IgD-negative memory B cell (primary cell): Measurements from ENCODE around the gene MTIF3. TPM values are rescaled to one million over a fixed set of nuclear protein-coding genes. Genes with fewer than 3 reads are reported as not detected.

Experiments
- H3K27ac Mint-ChIP-seq, 3 donors: one replicate each; pipeline ENCODE4 v1.8.0; 2020 to 2022; ENCODE audit warnings: mild to moderate bottlenecking in 3 of 3, mixed read lengths in 3 of 3, moderate library complexity in 1 of 3
- H3K27me3 Mint-ChIP-seq: one replicate; pipeline ENCODE4 v1.8.0; 2021; ENCODE audit warnings: mixed read lengths
- H3K36me3 Mint-ChIP-seq: one replicate; pipeline ENCODE4 v1.8.0; 2020; ENCODE audit warnings: mild to moderate bottlenecking, mixed read lengths
- H3K4me1 Mint-ChIP-seq, 3 donors: one replicate each; pipeline ENCODE4 v1.8.0; 2020 to 2022; ENCODE audit warnings: mixed read lengths in 3 of 3, mild to moderate bottlenecking in 1 of 3
- H3K4me3 Mint-ChIP-seq, 4 donors: one replicate each; pipeline ENCODE4 v1.8.0; 2020 to 2022; ENCODE audit warnings: mild to moderate bottlenecking in 4 of 4, mixed read lengths in 4 of 4, moderate library complexity in 3 of 4
- H3K9me3 Mint-ChIP-seq, 3 donors: one replicate each; pipeline ENCODE4 v1.8.0; 2020 to 2021; ENCODE audit warnings: mixed read lengths in 3 of 3, mild to moderate bottlenecking in 1 of 3
- polyA plus RNA-seq: library from polyadenylated mRNA; unstranded; fragments of 300-500 nt; fragmentation: Illumina TruSeq; gene quantifications from one replicate; pipeline ENCODE4 v1.2.3, GENCODE V29; 2021

The MTIF3 gene, protein sequence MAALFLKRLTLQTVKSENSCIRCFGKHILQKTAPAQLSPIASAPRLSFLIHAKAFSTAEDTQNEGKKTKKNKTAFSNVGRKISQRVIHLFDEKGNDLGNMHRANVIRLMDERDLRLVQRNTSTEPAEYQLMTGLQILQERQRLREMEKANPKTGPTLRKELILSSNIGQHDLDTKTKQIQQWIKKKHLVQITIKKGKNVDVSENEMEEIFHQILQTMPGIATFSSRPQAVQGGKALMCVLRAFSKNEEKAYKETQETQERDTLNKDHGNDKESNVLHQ
- 110 TPM for polyA plus RNA-seq

DNA sequence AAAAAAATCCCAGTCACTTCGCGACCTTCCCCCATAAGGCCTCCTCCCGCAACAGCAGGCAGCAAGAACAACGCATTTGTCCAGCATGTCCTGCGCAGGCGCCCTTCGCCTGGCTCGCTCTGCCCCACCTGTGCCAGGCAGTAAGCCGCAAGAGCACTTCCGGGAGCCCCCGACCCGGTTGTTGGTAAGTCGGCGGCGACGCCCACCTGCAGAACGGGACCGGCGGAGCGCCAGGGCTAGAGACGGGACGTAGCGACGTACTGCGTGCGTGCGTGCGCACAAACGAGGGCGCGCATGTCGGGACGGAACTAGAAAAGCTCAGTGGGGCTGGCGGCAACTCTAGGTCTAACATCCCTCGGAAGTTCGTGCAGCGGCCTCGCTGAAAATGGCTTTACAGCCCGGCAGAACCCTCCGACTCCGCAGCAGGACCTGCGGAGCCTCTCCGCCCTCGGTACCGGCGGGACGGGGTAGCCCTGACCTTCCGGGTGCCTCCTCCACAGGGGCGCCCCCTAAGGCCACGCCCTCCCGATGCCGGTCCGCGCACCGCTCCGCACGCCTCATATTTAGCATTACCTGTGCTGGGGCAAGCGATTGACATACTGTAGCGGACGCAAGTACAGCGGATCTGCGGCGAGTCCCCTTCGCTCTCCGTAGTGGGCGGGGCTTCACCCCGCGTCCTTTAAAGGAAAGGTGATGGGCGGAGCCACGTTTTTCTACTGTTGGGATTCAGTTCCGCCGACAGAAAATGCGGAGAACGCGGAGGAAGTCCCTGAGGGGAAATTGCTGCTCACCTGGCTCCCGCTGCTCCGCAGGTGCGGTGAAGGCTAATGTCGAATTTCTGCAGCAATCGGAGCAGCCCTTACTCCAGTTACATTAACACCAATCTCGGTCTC lies at the start of gene MTIF3:
Gene MTIF3, minus strand, starts transcription at position 629 of the 893 bp plus-strand sequence. CDS start 10,116 bp downstream, outside the sequence.
- Mint-ChIP-seq H3K27me3 (no peaks in the 10 kb centered on the region), H3K9me3 (no peaks in the 10 kb centered on the region), H3K36me3 (peaks cover 10% of the 10 kb centered on the region), H3K4me3 (peak within 1 kb of the TSS; percentile 92 to 97 (median 96)), H3K4me1 (peaks cover 45% of the 10 kb centered on the region in 3 donors), H3K27ac (peak within 1 kb of the TSS; percentile 93 to 98 (median 98))

DNA sequence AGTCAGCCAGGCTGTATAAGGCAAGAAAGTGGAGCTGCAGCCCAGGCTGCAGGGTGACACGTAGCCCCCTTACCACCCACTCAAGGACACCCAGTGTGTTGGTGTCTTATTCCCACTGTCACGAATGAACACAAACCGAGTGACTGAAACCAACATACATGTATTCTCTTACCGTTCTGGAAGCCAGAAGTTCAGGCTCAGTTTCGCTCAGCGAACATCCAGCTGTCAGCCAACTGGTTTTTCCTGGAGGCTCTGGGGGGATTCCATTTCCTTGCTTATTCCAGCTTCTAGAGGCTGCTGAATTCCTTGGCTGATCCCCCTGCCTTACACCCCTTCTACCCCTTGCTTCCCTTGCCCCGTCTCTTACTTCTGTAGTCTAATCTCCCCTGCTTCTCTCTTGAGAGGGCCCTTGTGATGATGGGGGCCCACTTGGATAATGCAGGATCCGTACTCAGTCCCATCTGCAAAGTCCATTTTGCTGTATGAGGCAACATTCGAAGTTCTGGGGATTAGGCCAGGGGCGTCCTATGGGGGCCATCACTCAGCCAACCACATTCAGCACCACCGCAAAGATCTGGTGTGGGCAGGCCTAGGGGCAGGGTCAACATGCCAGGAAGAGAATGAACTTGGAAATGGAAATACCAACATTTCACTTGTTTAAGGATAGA lies 47.3 kb upstream of the MTIF3 start:
- no peak overlapping the region for H3K4me3 Mint-ChIP-seq
- peaks cover 4% of the 10 kb centered on the region for H3K27me3 Mint-ChIP-seq
- no peaks in the 10 kb centered on the region for H3K9me3 Mint-ChIP-seq
- peaks cover 5% of the 10 kb centered on the region for H3K36me3 Mint-ChIP-seq
- H3K27ac Mint-ChIP-seq: no peak overlapping the region
- peaks cover 0 to 2% (median 1%) of the 10 kb centered on the region in 3 donors for H3K4me1 Mint-ChIP-seq

DNA sequence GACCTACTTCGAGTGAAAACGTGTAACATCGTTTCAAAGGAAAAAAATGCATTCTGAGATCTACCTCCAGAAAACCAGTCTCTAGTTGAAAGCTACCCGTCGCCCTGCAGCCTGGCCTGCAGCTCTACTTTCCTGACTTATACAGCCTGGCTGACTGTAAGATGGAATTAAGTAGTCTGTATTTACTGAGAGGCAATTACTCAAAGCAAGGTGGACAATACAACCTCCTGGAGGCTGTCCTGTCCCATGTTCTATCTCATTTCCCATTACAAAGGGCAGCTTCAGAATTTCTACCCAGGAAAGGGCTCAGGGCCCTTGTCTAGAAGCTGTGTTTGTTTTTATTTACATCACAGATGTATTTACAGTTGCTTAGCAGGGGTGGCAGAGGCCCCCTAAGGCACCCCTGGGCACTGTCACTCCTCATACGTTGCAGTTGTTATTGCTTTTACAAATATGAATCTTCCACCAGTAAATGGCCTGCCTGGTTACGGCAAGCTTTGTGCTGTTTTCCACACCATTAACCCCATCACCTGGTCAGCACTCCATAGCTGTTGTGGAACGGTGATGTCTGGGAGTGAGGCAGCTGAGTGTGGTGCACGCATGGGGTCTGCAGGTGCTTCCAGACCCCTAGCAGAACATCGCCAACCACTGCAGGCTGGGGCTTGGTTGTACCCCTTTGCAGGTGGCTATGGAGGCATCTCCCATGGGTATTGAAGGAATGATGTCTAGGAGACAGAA lies 46.3 kb upstream of the MTIF3 start:
- H3K4me1 Mint-ChIP-seq: peaks cover 0 to 2% (median 0%) of the 10 kb centered on the region in 3 donors
- peaks cover 4% of the 10 kb centered on the region for H3K27me3 Mint-ChIP-seq
- no peak overlapping the region for H3K4me3 Mint-ChIP-seq
- H3K9me3 Mint-ChIP-seq: no peaks in the 10 kb centered on the region
- peaks cover 5% of the 10 kb centered on the region for H3K36me3 Mint-ChIP-seq
- no peak overlapping the region for H3K27ac Mint-ChIP-seq

DNA sequence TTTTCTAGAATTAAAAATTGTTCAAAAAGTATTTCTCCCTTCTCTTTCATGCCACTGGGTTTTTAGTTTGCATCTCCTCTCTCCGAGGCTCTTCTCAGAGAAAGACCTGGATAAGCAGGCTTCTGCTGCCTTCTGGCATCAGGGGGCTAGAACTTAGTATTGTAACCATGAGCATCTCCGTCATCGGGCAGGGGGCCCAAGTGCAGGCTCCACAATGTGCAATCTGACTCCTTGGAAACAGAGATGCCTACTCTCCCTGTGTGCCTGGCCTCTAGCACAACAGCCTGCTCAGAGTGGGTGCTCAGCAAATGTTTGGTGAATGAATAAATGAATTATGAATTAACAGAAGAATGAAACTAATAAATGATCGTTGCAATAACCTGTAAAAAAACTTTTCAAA lies 45.6 kb upstream of the MTIF3 start:
- H3K4me1 Mint-ChIP-seq: peaks cover 0 to 2% (median 0%) of the 10 kb centered on the region in 3 donors
- H3K27ac Mint-ChIP-seq: no peak overlapping the region
- H3K36me3 Mint-ChIP-seq: peaks cover 5% of the 10 kb centered on the region
- H3K4me3 Mint-ChIP-seq: no peak overlapping the region
- no peaks in the 10 kb centered on the region for H3K9me3 Mint-ChIP-seq
- peaks cover 4% of the 10 kb centered on the region for H3K27me3 Mint-ChIP-seq

DNA sequence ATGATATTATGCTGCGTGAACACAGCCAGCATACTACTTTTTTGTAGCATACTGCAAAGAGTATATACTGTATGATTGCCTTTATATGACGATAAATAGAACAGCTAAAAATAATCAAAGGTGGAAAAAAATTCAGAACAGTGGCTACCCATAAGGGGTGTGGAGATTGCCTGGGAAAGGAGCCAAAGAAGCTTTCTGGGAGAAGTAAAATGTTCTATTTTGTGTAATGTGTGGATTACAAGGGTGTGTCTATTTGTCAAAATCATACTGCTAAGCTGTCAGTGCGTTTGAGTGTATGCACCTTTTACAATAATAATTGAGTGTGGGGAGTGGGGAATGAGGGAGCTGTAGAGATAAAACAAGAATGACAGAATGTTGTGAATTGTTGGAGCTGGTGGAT lies 45.2 kb upstream of the MTIF3 start:
- no peaks in the 10 kb centered on the region for H3K9me3 Mint-ChIP-seq
- no peak overlapping the region for H3K4me3 Mint-ChIP-seq
- peaks cover 0 to 2% (median 0%) of the 10 kb centered on the region in 3 donors for H3K4me1 Mint-ChIP-seq
- no peak overlapping the region for H3K27ac Mint-ChIP-seq
- peaks cover 5% of the 10 kb centered on the region for H3K36me3 Mint-ChIP-seq
- peaks cover 1% of the 10 kb centered on the region for H3K27me3 Mint-ChIP-seq

DNA sequence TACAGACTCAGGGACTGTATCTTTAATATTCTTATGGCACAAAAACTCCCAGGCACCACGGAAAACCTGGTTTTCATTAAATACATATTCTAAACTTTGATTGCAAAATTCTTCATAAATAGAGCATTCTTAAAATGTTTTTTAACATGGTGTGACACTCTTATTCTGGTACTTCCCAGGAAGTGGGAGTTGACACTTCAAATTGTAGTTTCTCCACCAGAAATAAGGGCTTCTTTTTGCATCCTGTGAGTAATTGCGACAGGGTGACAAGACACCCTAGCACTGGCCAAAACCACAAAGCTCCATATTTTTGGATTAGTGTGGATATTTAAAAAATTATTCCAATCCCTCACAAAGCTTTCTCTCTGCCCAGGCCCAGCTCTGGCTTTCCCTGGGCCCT lies 43.6 kb upstream of the MTIF3 start:
- Mint-ChIP-seq H3K4me3 (no peak overlapping the region), H3K27me3 (peaks cover 1% of the 10 kb centered on the region), H3K4me1 (peaks cover 0 to 2% (median 0%) of the 10 kb centered on the region in 3 donors), H3K36me3 (peaks cover 5% of the 10 kb centered on the region), H3K9me3 (no peaks in the 10 kb centered on the region), H3K27ac (no peak overlapping the region)

DNA sequence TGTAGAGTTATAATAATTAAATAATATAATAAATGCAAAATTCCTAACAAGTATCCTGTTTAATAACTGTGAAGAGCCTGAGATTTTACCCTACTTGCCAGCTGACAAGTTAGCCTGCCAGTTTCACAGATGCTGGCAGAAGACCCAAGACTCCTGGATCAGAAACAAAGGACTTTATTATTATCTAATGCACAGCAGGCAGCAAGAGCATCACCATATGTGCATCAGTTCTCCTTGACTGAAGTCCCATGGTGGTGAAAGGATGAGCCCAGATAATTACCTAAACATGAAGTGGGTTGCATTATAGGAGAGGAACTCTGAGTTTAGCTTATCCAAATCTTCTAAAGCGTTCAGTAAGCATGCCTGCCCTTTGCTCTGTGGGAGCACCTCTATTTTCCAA lies 39.1 kb upstream of the MTIF3 start:
- Mint-ChIP-seq H3K27ac (no peak overlapping the region), H3K36me3 (peaks cover 2% of the 10 kb centered on the region), H3K4me1 (no peaks in the 10 kb centered on the region), H3K4me3 (no peak overlapping the region), H3K27me3 (no peaks in the 10 kb centered on the region), H3K9me3 (no peaks in the 10 kb centered on the region)

DNA sequence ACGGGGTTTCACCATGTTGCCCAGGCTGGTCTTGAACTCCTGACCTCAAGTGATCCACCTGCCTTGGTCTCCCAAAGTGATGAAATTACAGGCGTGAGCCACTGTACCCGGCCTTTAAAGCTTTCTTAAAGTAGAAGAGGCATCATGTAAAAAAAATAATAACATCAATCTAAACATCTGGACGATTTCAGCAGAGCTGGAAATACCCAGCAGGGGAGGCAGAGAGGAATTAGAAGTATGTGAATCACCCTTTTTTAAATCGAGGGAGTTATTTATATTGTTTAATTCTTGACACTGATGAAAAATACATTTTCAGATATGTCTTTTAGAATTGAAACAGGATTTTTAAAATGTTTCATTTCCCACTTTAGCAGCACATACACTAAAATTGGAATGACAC lies 37.4 kb upstream of the MTIF3 start:
- Mint-ChIP-seq H3K4me3 (no peak overlapping the region), H3K36me3 (peaks cover 2% of the 10 kb centered on the region), H3K9me3 (peaks cover 0 to 2% (median 2%) of the 10 kb centered on the region in 3 donors), H3K4me1 (peaks cover 5 to 6% (median 6%) of the 10 kb centered on the region in 3 donors), H3K27ac (no peak overlapping the region), H3K27me3 (no peaks in the 10 kb centered on the region)

DNA sequence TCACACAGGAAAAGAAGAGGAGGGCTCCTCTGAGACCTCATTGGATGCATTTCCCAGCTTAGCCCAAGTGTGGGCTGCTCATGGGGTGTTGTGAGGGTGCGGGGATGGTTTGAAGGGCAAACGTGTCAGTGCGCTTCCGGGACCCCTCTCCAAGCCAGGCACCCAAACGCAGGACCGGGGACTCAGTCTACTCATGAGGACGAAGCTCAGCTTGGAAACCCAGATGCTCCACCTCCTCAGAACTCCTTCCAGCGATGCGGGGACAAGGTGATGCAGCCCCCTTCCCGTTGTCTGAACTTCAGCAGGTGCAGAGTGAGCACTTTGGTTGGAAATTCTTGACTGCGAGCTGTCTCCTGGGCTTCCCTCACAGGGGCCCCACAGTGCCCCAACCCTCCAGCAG lies 33.1 kb upstream of the MTIF3 start:
- Mint-ChIP-seq H3K4me3 (peak overlapping the region; percentile 39 to 85 (median 68)), H3K4me1 (peaks cover 20 to 29% (median 21%) of the 10 kb centered on the region in 3 donors), H3K27ac (peak overlapping the region in 2 of 3 donors; percentile 8 to 59), H3K27me3 (no peaks in the 10 kb centered on the region), H3K36me3 (peaks cover 2% of the 10 kb centered on the region), H3K9me3 (peaks cover 0 to 6% (median 6%) of the 10 kb centered on the region in 3 donors)

DNA sequence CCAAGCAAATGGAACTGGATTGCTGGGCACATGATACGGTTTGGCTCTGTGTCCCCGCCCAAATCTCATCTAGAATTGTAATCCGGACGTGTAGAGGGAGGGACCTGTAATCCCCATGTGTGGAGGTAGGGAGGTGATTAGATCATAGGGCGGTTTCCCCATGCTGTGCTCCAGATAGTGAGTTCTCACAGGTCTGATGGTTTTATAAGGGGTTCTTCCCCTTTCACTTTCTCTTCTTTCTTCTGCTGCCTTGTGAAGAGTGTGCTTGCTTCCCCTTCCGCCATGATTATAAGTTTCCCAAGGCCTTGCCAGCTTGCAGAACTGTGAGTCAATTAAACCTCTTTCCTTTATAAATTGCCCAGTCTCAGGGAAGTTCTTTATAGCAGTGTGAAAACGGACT lies 32.6 kb upstream of the MTIF3 start:
- Mint-ChIP-seq H3K4me1 (peaks cover 23 to 33% (median 24%) of the 10 kb centered on the region in 3 donors), H3K27ac (peak overlapping the region; percentile 8 to 89 (median 59)), H3K36me3 (peaks cover 2% of the 10 kb centered on the region), H3K27me3 (no peaks in the 10 kb centered on the region), H3K4me3 (peak overlapping the region; percentile 63 to 85 (median 79)), H3K9me3 (peaks cover 0 to 6% (median 6%) of the 10 kb centered on the region in 3 donors)

DNA sequence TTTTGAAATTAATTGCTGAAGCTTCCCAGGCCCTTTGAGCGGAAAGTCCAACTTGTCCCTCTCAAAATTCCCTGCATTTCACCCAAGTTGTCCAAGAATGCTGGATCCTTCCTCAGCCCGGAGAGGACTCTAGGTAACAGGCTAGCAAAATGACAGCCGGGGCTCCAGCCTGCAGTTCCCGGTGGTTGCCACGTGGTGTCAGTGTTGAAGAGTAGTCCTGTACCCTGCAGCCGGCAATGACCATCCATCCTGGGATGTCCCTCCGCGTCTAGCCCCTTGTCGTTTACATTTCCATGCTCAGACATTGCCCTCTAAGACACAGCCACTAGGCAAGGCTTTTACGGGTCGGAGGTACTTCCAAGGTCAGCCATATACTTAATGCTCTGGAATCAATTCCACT lies 31.4 kb upstream of the MTIF3 start:
- H3K4me3 Mint-ChIP-seq: peak overlapping the region in 1 of 4 donors; percentile 77
- peak overlapping the region in 2 of 3 donors; percentile 57 to 89 for H3K27ac Mint-ChIP-seq
- H3K36me3 Mint-ChIP-seq: peaks cover 2% of the 10 kb centered on the region
- peaks cover 0 to 6% (median 6%) of the 10 kb centered on the region in 3 donors for H3K9me3 Mint-ChIP-seq
- H3K4me1 Mint-ChIP-seq: peaks cover 35 to 45% (median 36%) of the 10 kb centered on the region in 3 donors
- H3K27me3 Mint-ChIP-seq: no peaks in the 10 kb centered on the region

DNA sequence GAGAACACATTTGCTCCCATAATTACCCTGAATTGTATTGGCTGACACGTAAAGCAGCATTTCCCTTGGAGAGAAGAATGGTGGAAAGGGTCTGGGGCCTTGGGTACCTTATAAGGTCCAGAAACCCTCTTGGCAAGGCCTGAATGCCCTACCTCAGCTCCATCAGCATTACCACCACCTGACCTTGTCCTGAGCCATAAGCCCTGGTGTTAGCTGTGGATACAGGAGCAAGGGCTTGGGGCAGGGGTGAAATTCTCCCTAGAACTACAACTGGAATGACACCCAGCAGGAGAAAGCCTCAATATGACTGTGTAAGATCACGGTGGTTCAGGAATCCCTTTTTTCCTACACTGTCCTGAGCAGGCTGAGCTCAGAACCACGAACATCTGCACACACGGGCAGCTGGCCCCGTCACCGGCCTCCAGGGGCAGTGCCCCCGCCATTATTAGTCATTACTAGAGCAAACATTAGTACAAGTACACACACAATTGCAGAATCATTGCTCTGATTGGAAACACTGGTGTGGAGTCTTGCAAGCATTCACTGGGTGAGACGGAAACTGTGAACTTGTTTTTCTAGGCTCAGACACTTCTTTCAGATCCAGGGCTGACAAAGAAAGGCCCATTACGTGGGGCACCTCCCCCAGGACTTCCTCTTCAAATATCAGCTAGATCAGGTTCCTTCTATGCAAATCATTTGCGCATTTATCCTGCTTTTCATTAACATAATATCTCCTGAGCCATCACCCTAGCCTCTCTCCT lies 26.8 kb upstream of the MTIF3 start:
- H3K4me1 Mint-ChIP-seq: peaks cover 27 to 37% (median 32%) of the 10 kb centered on the region in 3 donors

DNA sequence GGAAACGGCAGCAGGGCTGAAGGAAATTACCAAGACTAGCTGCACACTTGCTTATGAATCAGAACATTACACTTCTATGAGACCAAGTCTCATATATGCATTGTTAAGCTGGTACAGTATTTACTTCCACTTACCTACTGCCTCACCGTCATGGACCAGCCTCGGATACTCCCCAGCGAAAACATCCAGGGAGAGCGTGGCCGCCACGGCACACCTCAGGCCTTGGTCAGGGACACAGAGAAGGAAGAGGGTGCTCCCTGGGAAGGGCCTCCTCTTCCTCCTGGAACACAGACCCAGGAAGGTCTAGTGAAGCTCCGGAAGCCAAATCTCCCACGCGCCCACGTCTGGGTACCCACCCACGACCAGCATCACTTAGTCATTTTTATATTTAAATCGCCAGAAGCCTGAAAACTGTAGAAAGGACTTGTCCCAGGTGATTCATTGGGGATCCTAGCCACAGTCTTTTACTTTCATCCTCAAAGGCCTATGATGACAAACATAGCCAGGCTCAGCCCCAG lies 24.4 kb upstream of the MTIF3 start:
- peaks cover 17 to 24% (median 21%) of the 10 kb centered on the region in 3 donors for H3K4me1 Mint-ChIP-seq
- no peak overlapping the region for H3K4me3 Mint-ChIP-seq
- H3K36me3 Mint-ChIP-seq: peaks cover 3% of the 10 kb centered on the region
- no peaks in the 10 kb centered on the region for H3K27me3 Mint-ChIP-seq
- H3K27ac Mint-ChIP-seq: no peak overlapping the region
- H3K9me3 Mint-ChIP-seq: no peaks in the 10 kb centered on the region

More for the DNA sequence above, 26.8 kb upstream of the MTIF3 start:
- Mint-ChIP-seq H3K36me3 (peaks cover 3% of the 10 kb centered on the region), H3K4me3 (peak overlapping the region; percentile 20 to 90 (median 72)), H3K27me3 (no peaks in the 10 kb centered on the region), H3K9me3 (no peaks in the 10 kb centered on the region), H3K27ac (peak overlapping the region; percentile 52 to 75 (median 55))
